CD4-positive, alpha-beta T cell treated with Interleukin-12 subunit alpha and Interleukin-12 subunit beta, for 1 hour (primary cell): ENCODE measurements around the gene ALG12.

Source experiments
- DNase-seq: peaks from one replicate; pipeline ENCODE4 v3.0.0-alpha.2; 2020

ALG12 gene

DNA sequence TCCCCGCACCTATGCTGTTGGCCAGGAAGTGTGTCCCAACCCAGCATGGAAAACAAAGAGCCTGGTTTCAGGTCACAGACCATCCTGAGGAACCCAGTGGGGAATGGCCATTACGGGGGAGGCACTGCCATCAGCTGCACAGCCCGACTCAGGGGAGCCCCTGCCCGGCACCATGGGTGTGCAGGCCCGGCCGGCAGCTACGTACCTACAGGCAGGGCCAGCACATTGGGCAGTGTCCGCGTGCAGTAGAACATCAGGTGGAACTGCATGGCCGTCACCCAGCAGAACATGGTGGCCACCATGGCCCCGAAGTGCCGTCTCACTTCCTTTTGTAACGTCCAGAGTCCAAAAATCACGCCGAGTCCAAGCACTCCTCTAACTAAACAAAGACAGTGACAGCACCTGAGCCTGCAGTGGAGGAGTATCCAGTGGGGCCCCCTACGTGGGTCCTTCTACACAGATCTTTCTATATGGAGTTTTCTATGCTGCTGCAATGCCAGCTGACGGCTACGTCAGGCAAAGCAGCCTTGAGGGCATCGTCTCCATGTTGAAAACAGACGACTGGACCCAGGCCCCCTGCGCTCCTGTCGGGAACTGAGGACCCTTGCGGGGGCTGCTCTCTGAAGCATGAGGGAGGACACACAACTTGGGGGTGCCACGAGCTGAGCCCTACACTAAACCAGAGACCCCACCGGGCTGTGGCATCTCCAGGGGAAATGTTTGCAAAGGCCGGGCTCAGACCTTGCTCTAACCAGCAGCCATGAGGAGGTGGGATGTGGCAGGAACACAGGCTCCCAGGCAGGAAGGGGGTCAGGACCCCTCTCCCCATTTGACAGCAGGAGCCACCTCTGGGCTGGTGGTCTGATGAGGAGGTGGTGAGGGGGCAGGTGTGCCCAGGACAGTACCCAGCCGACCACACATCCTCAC lies 7.7 kb downstream of the ALG12 start:
- DNase-seq: no peak

GRCh38 chr22:49909476-49910205 lies 8.6 kb downstream of the ALG12 start:
- DNase-seq: no peak

GRCh38 chr22:49907807-49908206 lies 10.4 kb downstream of the ALG12 start:
- DNase-seq: no peak

DNA sequence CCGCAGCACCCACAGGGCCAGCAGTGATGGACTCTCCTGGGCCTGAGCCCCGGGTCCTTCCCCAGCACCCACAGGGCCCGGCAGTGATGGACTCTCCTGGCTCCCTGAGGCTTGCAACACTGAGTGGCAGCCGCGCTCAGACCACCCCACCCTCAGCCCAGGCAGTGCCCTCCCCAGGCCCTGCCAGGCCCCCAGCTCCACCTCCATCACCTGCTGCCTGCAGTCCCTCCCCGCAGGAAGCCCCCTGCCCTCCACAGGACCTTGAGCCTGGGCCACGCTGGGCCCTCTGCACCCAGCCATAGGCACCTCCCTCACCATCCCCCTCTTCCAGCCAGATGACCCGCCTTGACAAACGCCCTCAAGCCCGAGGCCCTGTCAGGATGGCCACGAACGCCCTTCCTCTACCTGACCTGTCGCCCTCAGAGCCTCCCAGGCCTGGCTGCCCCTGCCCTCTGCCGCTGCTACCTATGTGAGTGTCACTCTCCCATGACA lies 11.4 kb downstream of the ALG12 start:
- no peak for DNase-seq

GRCh38 chr22:49906071-49906798 lies 12.0 kb downstream of the ALG12 start:
- no peak for DNase-seq

- DNase-seq: no peak
Observed at GRCh38 chr22:49905465-49905864, 12.8 kb downstream of the ALG12 start.

DNA sequence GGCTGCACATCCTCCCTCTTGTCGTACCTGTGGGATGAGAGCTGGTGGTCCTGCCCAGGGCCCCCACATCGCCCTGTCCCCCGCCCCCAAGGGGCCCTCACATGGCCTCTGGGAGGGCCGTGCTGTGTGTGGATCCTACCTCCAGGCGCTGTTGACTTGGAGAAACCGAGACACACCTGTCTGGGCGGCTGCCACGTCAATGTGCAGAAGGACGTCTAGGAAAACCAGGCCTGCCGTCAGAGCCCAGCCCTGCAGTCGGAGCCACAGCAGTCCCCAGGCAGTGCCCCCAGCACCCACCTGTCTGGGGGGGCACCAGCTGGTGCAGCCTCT lies 14.2 kb downstream of the ALG12 start:
- DNase-seq: no peak

DNA sequence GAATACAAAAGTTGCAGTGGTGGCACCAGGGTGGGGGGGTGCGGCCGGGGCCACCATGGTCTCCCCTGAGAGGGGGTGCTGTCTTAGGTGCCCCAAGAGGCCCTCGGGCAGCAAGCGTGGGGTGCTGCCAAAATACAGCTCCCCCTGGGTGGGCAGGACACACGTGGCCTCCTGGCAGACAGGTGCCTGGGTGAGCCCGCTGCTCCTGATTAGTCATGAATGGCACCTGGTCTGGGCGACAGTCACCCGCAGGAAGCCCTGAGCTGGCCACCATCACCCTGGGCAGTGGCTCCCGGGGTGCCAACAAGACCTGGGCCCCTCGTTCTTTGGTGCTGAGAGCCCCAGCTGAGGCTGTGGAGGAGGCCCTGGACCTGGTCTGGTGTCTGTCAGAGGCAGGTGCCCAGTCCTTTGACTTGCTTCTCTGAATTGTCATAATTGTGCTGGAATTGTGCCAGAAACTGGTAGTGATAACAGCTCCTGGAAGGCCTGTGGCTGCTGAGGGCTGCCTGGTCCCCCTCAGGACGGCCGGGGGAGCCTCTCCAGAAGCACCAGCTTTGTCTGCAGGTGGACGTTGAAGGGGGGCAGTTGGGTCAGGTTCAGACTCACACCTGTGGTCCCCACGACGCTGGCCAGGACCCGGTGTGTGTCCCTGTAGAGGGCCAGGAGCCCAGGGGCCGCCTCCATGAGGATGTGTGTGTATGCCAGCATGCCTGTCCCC lies 14.8 kb downstream of the ALG12 start:
- DNase-seq: no peak

GRCh38 chr22:49901457-49901856 lies 16.8 kb downstream of the ALG12 start:
- no peak for DNase-seq

DNA sequence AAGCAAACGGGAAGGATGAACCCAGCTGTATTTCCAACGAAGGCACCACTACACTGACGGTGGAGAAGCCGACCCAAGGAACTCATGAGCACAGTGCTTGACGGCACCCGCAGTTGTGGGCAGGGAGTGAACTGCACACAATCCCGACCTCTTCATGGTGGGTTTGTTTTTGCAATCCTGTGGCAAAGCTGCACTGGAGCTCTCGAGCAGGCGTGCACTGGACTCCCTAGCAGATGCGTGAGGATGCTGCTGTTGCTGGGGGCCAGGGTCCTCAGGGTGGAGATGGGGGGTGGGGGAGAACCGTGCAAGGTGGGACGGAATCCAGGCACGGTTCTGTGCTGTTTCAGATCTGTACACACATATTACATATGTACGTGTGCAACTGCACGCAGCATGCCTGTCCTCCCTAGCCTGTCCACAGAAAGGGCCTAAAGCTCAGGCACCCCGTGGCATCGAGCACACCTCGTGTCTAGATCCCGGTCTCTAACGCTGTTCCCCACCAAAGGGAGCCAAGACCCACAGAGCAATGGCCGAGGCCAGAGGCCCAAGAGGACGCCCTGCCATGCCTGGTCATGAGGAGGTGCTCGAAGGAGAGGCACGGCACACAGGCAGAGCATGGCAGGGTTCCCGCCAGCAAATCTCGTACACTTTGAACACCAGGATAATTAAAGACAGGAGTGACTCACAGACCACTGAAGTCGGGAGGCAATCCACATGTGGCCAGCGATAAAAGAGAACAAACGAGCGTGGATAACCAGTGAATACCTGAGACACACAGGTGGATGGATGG lies 17.6 kb downstream of the ALG12 start:
- DNase-seq: no peak

DNA sequence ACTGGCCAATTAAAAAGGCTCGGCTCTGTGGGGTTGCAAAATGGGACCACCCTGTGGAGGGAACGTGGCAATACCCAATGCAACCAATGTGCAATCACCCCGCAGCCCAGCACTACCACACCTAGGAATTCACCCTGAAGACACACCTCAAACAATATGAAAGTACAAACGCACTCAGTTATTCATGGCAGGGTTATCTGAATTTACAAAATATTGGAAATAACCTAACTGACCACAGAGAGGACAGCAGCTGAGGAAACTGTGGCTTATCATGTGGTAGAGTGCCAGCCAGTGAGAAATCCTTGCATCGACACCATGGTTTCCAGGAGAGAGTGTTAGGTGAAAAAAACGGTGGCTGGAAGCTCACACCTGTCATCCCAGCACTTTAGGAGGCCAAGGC lies 18.7 kb downstream of the ALG12 start:
- DNase-seq: no peak

DNA sequence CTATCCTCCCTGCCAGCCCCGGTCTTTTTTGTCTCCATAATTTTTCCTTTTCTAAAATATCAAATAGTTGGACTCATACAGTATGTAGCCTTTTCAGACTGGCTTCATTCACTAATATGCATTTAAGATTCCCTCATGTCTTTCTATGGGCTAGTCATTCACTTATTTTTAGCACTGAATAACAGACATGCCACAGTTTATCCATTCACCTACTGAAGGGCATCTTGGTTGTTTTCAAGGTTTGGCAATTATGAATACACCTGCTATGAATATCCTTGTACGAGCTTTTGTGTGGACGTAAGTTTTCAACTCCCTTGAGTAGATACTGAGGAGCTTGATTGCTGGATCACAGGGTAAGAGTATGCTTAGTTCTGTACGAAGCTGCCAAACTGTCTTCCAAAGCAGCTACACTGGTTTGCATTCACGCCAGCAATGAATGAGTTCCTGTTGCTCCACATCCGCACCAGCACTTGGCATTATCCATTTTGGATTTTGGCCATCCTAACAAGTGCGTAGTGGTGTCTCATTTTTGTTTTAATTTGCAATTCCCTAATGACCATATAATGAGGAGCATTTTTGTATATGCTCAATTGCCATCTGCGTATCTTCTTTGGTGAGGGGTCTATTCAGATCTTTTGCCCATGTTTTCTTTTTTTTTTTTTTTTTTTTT lies 21.1 kb downstream of the ALG12 start:
- no peak for DNase-seq

DNA sequence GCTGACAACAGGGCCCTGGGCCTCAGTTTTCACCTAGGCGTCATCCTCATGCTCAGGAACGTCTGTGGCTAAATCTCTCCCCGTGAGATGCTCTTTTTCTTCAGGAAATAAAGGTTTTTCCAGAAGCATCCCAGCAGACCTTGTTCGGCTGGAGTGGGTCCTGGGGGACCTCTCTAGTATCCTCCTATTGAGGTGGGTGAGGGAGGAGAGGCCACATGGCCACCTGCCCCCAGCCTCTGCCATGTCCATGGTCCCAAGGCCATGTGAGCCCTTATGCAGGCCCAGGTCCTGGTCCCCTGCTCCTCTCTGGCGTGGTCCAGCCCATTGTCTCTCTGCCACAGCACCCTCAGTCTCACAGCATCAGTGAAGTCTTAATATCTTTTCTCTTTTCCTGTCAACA lies 22.0 kb downstream of the ALG12 start:
- DNase-seq: no peak

DNA sequence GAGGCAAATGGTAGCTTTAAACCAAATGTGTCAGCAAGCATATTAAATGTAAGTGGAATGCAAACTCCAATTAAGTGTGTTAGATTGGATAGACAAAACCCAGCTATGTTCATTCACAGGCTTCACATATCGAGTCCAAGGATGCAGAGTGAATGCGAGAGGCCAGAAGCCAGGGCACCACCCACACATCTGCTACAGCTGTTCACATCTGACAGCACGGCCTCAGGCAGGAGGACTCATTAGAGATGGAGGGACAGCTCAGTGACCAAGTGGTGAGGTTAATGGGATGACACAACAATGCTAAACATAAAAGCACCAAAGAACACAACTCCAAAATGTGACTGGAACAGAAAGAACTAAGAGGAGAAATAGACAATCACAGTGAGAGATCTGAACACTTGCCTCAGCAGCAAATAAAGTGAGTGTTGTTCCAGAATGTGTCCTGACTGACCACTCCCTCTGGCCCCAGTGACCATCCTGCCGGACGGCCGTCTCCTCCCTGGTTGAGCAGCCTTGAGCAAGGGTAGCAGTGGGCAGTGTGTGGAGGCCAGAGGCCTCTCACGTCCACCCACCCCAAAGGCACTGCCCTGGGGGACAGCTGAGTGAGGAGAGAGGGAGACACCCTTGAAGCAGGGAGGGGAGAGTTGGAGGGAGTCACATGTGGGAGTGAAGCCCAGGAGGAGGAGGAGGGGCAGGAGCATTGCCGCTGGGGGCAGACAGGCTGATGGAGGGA lies 23.8 kb downstream of the ALG12 start:
- DNase-seq: no peak

DNA sequence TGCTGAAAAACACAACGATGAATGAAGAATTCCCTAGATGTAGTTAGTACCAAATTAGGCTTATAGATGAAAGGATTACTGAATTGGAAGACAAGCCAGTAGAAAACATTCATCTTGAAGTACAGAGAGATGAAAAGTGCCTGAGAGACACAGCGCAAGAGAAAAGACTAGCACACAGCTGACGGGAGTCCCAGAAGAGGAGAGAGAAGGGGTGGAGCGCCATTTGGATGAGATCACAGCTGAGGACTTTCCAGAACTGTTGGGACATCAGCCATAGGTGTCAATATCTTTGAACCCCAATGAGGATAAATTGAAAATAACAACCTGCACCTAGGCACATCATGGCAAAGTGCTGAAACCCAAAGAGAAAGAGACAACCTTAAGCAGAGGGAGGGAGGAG lies 25.2 kb downstream of the ALG12 start:
- DNase-seq: no peak

GRCh38 chr22:49892226-49892899 lies 25.9 kb downstream of the ALG12 start:
- no peak for DNase-seq

- no peak for DNase-seq
Observed at GRCh38 chr22:49889071-49889470, 29.2 kb downstream of the ALG12 start.

DNA sequence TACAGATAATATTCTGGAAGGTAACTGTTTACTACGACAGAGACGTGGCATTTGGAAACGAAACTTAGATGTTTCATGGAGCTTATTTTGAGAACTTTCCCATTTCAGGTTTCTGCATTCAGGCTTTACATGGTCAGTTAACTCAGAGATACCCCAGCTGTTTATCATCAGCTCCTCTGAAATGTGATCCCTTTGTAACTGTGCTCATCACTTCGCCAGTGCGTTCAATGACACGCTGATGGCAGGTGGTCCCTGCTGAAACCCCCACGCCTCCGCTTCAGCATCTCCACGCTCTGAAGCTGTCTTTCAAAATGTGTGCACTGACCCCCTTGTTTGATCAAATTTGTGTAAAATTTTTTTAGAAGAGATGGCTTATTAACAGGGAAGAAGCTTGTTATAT lies 30.5 kb downstream of the ALG12 start:
- no peak for DNase-seq

- DNase-seq: no peak
Observed at GRCh38 chr22:49887064-49887451, 31.2 kb downstream of the ALG12 start.
